Transverse colon (tissue), 4 donors: ENCODE data around the gene OR10A5. TPM values are rescaled to one million over a fixed set of nuclear protein-coding genes. Genes with fewer than 3 reads are reported as not detected.
"Not testable (repeated sequence)": the region's sequence is repeated elsewhere in the genome, so short reads cannot be mapped to it uniquely, and the experiment has no call there.

Experiments
- DNase-seq: peaks from one replicate; pipeline ENCODE4 v3.0.0-alpha.2; 2019
- H3K27ac ChIP-seq, 4 donors: fragments of 200-600 bp; sonication (generic); 2 replicates each; pipeline ENCODE4 v1.5.1; 2016 to 2018; ENCODE audit warnings: inconsistent platforms in 4 of 4
- H3K27me3 ChIP-seq: fragments of 200-600 bp; sonication (generic); 2 replicates; pipeline ENCODE4 v1.5.1; 2017; ENCODE audit warnings: inconsistent platforms
- H3K36me3 ChIP-seq, 4 donors: fragments of 200-600 bp; sonication (generic); 2 replicates each; pipeline ENCODE4 v1.5.1; 2017 to 2019; ENCODE audit warnings: inconsistent platforms in 4 of 4
- H3K4me1 ChIP-seq, 4 donors: fragments of 200-600 bp; sonication (generic); 2 replicates each; pipeline ENCODE4 v1.5.1; 2017 to 2020; ENCODE audit warnings: inconsistent platforms in 4 of 4
- H3K4me3 ChIP-seq, 4 donors: fragments of 200-600 bp; sonication (generic); 1 replicate in 1 of 4; 2 replicates in 3 of 4; pipeline versions ENCODE4 v1.5.1 to v1.6.1; 2017 to 2019; ENCODE audit warnings: inconsistent platforms in 4 of 4
- H3K9me3 ChIP-seq, 2 donors: fragments of 200-600 bp; sonication (generic); 2 replicates each; pipeline ENCODE4 v1.5.1; 2017 to 2019; ENCODE audit warnings: inconsistent platforms in 2 of 2
- CTCF ChIP-seq, 5 experiments: fragments of 200-600 bp in 3 of 5; fragments of 450-650 bp in 2 of 5; sonication (generic) in 3 of 5; IDR thresholded peaks; 1 replicate in 2 of 5; 2 replicates in 3 of 5; pipeline ENCODE4 v1.5.1; 2016 to 2017; ENCODE audit warnings: antibody characterized with exemption in 5 of 5, inconsistent platforms in 3 of 5, mild to moderate bottlenecking in 2 of 5, moderate library complexity in 1 of 5
- EP300 ChIP-seq: sonication (generic); formaldehyde crosslinking; IDR thresholded peaks from one replicate; pipeline ENCODE4 v1.6.1; 2017; ENCODE audit warnings: antibody characterized with exemption, low read depth
- POLR2A ChIP-seq: fragments of 450-650 bp; IDR thresholded peaks from one replicate; pipeline ENCODE4 v1.6.1; 2016; ENCODE audit warnings: antibody characterized with exemption, mild to moderate bottlenecking, moderate library complexity
- POLR2AphosphoS5 ChIP-seq, 3 donors: sonication (generic); formaldehyde crosslinking; IDR thresholded peaks; one replicate each; pipeline ENCODE4 v1.6.1; 2016; ENCODE audit warnings: antibody characterized with exemption in 3 of 3
- WGBS, 2 donors: methylation state at CpG; one replicate each; pipeline ENCODE4 v1.1.5; 2018; ENCODE audit warnings: low coverage in 1 of 2; 5-methylcytosine and 5-hydroxymethylcytosine counted together
- in situ Hi-C, 4 donors: fragments of 200-750 bp; cut with MboI; loops; one replicate each; pipeline versions ENCODE4 v1.15.0 to v1.15.1; 2017; ENCODE audit warnings: low sequenced_read_pairs in 3 of 4, low pct_ligation_motif_present in 1 of 4, low pct_unique_long_range_greater_than_20kb in 1 of 4
- intact Hi-C: fragments of 100-400 bp; cut with DNase I; formaldehyde crosslinking; loops from one replicate; pipeline ENCODE4 v1.15.1; 2023; ENCODE audit warnings: low total_unique reads
- total RNA-seq, 4 donors: library from RNA; depleted of rRNA; stranded (reverse); fragments of >200 nt; gene quantifications; one replicate each; pipeline ENCODE4 v1.1.0, GENCODE V29; 2016

OR10A5 gene
- total RNA-seq, 4 donors from 2014 or later, result not detected

- intact Hi-C loops (no loop called here), in situ Hi-C loops (no loop called here)
- DNase-seq, result no peak
- Histone ChIP-seq H3K4me1 (no peaks in the 10 kb centered on the region), H3K36me3 (no peaks in the 10 kb centered on the region), H3K27ac (no peak within 1 kb of the TSS), H3K27me3 (no peaks in the 10 kb centered on the region), H3K4me3 (no peak within 1 kb of the TSS), H3K9me3 (no peaks in the 10 kb centered on the region)
- WGBS, 2 donors, result 92 to 100% methylated on average over 1 of the region's 1 CpG
- TF ChIP-seq CTCF (IDR thresholded peaks at IDR 0.05), result no peak
- no peak for TF ChIP-seq POLR2A
- no peak for TF ChIP-seq EP300
- no peak for TF ChIP-seq POLR2AphosphoS5 (IDR thresholded peaks at IDR 0.05)
Measured at GRCh38 chr11:6876325-6876724, 30.8 kb downstream of the OR10A5 start, which contains the start of gene OR10A4. Gene OR10A4 (plus strand): TSS chr11:6876625. CDS start chr11:6876648, 23 bp downstream.

- intact Hi-C loops (no loop called here), in situ Hi-C loops (no loop called here)
- H3K9me3 ChIP-seq, result no peaks in the 10 kb centered on the region
- H3K4me1 ChIP-seq, result no peaks in the 10 kb centered on the region
- H3K27me3 ChIP-seq, result no peaks in the 10 kb centered on the region
- no peaks in the 10 kb centered on the region for H3K36me3 ChIP-seq
- peak; percentile 12 for DNase-seq
- H3K4me3 ChIP-seq, result no peak overlapping the region
- TF ChIP-seq POLR2AphosphoS5 (IDR thresholded peaks at IDR 0.05) (no peak), POLR2A (no peak), CTCF (IDR thresholded peaks at IDR 0.05) (no peak), EP300 (no peak)
- 80 to 96% methylated on average over 1 to 3 of the region's 3 CpGs for WGBS, 2 donors
- no peak overlapping the region for H3K27ac ChIP-seq
Measured at GRCh38 chr11:6876914-6877313, 31.4 kb downstream of the OR10A5 start.

- no peaks in the 10 kb centered on the region for H3K27me3 ChIP-seq
- TF ChIP-seq CTCF (IDR thresholded peaks at IDR 0.05) (no peak), POLR2AphosphoS5 (IDR thresholded peaks at IDR 0.05) (no peak), POLR2A (no peak), EP300 (no peak)
- in situ Hi-C loops (no loop called here), intact Hi-C loops (no loop called here)
- no peak for DNase-seq
- H3K4me3 ChIP-seq, result no peak overlapping the region
- no peak overlapping the region for H3K27ac ChIP-seq
- no peaks in the 10 kb centered on the region for H3K4me1 ChIP-seq
- no peaks in the 10 kb centered on the region for H3K36me3 ChIP-seq
- no peaks in the 10 kb centered on the region for H3K9me3 ChIP-seq
Measured at GRCh38 chr11:6882751-6883150, 37.3 kb downstream of the OR10A5 start.

GRCh38 chr11:6887711-6888110 lies 42.2 kb downstream of the OR10A5 start:
- H3K36me3 ChIP-seq, in situ Hi-C loops, H3K27ac ChIP-seq, H3K9me3 ChIP-seq, H3K4me1 ChIP-seq, H3K27me3 ChIP-seq, H3K4me3 ChIP-seq, DNase-seq: not testable (repeated sequence)
- intact Hi-C loops, result loop anchor here (5.0 kb wide), 1 partner anchor 935 kb away; no protein-coding TSS in a partner anchor
- 88 to 89% methylated on average over 5 of the region's 5 CpGs for WGBS, 2 donors

- in situ Hi-C loops (no loop called here), intact Hi-C loops (loop anchor here (5.0 kb wide), 1 partner anchor 933 kb away; no protein-coding TSS in a partner anchor)
- Histone ChIP-seq H3K36me3 (no peaks in the 10 kb centered on the region), H3K27me3 (no peaks in the 10 kb centered on the region), H3K27ac (no peak overlapping the region), H3K4me3 (no peak overlapping the region), H3K9me3 (no peaks in the 10 kb centered on the region), H3K4me1 (no peaks in the 10 kb centered on the region)
- WGBS, 2 donors, result 89% methylated on average over 4 of the region's 4 CpGs
- TF ChIP-seq POLR2A (no peak), POLR2AphosphoS5 (IDR thresholded peaks at IDR 0.05) (no peak)
- no peak for DNase-seq
Measured at GRCh38 chr11:6888830-6889229, 43.3 kb downstream of the OR10A5 start.
